Thymus (tissue), 11 donors: Measurements from ENCODE around the gene NOS3. TPM values are rescaled to one million over a fixed set of nuclear protein-coding genes. Genes with fewer than 3 reads are reported as not detected.

Source experiments
- DNase-seq, 9 donors: peaks; one replicate each; pipeline ENCODE4 v3.0.0-alpha.2; 2013; ENCODE audit warnings: low spot score in 9 of 9, low read depth in 6 of 9, missing footprints in 1 of 9
- H3K27ac ChIP-seq, 2 donors: one replicate each; pipeline ENCODE4 v1.5.1; 2013; ENCODE audit warnings: control low read depth in 1 of 2, low read depth in 1 of 2, low read length in 1 of 2, mild to moderate bottlenecking in 1 of 2, moderate library complexity in 1 of 2
- H3K27me3 ChIP-seq, 2 donors: one replicate each; pipeline ENCODE4 v1.5.1; 2013; ENCODE audit warnings: low read length in 1 of 2; ENCODE audit not compliant: control insufficient read depth in 2 of 2, insufficient read depth in 1 of 2
- H3K36me3 ChIP-seq, 2 donors: one replicate each; pipeline ENCODE4 v1.5.1; 2013; ENCODE audit warnings: low read length in 1 of 2, mild to moderate bottlenecking in 1 of 2, moderate library complexity in 1 of 2; ENCODE audit not compliant: control insufficient read depth in 2 of 2, insufficient read depth in 2 of 2
- H3K4me1 ChIP-seq, 2 donors: one replicate each; pipeline ENCODE4 v1.5.1; 2013; ENCODE audit warnings: low read length in 2 of 2; ENCODE audit not compliant: control insufficient read depth in 2 of 2, insufficient read depth in 2 of 2
- H3K4me3 ChIP-seq, 2 donors: one replicate each; pipeline ENCODE4 v1.5.1; 2013; ENCODE audit warnings: low read length in 2 of 2, control low read depth in 1 of 2, mild to moderate bottlenecking in 1 of 2
- H3K9me3 ChIP-seq, 2 donors: one replicate each; pipeline ENCODE4 v1.5.1; 2013; ENCODE audit warnings: low read length in 1 of 2, mild to moderate bottlenecking in 1 of 2; ENCODE audit not compliant: control insufficient read depth in 2 of 2, insufficient read depth in 1 of 2
- WGBS: extraction: QIAGEN DNeasy Blood & Tissue Kit; methylation state at CpG from one replicate; pipeline ENCODE4 v1.1.7; 2013; 5-methylcytosine and 5-hydroxymethylcytosine counted together
- polyA plus RNA-seq: library from polyadenylated mRNA; stranded (reverse); fragments of 200-250 nt; gene quantifications from one replicate; pipeline ENCODE4 v1.2.3, GENCODE V29; 2013
- total RNA-seq: library from RNA; stranded (reverse); fragments of 120-200 nt; gene quantifications from one replicate; pipeline ENCODE4 v1.2.4, GENCODE V29; 2013
- donor health status: healthy.

NOS3 gene
- total and polyA plus RNA-seq, 2 donors: 1.5 to 3.0 TPM

DNA sequence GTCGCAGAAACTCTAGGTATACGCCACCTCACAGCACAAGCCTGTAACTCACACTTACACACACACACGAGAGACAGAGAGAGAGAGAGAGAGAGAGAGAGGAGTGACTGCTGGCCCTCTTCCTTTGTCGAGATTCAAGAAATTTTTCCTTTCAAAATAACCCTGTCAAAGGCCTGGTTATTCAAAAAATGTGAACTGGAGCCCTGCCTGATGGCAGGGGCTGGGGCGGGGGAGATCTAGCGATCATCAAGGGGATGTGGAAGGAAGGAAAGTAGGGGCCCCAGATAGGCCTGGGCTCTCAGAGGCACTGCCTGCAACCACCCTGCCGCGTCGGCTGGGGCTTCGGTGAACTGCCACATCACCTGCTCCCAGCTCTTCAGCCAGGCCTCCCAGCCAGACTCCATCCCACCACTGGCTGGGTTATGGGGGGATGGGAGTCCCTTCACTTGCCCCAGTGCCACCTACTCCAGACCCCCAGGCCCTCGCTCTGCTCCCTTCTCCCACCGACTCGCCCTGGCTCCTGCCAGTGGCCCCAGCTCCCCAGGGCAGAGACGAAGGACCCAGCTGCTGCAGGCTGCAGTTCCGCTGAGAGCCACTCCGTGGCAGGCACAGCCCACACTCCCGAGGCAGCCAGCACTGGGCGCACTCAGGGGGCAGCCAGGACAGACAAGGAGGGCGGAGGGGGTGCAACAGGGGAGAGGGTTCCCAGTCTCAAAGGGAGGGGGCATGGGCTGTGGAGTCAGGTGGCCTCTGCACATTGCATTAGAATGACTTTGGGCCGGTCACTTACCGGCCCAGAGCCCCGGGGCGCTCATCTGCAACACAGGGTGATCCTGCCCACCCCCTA is 28.0 kb upstream of the NOS3 start:
- 30% methylated on average over 23 of the region's 23 CpGs for WGBS
- H3K4me1 ChIP-seq: peaks cover 0 to 19% of the 10 kb centered on the region in 2 donors
- no peak overlapping the region for H3K4me3 ChIP-seq
- H3K27me3 ChIP-seq: peaks cover 20 to 78% of the 10 kb centered on the region in 2 donors
- no peak overlapping the region for H3K27ac ChIP-seq
- H3K9me3 ChIP-seq: no peaks in the 10 kb centered on the region
- H3K36me3 ChIP-seq: no peaks in the 10 kb centered on the region
- peak in 3 of 9 donors; percentile 59 to 63 (median 61) for DNase-seq

DNA sequence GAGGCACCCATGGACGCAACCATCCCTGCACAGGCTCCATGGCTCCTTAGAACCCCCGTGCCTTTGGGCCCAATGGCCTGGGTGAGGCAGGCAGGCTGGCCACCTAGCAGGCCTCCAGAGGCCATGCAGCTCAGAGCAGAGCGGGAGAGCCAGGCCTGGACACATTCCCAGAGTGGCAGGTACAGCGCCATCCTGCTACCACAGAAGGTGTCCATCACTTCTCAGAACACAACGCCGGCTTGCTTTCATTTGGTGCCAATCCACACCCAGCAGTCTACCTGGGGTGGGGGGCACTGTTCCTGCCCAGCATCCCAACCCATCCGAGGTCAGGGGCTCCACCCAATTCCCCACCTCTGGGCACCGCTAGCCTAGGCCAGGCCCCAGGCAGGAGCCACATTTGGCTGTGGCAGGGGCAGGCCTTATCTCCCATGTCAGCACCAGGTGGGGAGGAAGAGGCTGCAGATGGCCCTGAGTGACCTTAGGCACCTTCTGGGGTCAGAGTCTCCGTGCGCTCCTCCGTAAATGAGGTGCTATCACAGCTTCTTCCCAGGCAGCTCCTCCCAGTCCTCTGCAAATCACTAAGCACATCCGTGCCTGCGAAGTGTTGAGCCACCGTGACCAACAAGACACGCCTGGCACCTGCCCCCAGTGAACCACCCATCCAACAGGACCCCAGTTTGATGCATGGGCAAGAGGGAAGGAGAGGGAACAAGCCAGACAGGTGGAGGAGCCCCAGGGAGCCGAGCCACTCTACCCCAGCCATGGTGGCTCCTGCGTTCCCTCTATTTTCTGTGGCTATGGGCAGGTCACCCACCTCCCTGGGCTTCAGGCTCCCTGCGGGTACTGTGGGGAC is 26.9 kb upstream of the NOS3 start:
- Histone ChIP-seq H3K27ac (no peak overlapping the region), H3K4me1 (peaks cover 0 to 22% of the 10 kb centered on the region in 2 donors), H3K4me3 (no peak overlapping the region), H3K9me3 (no peaks in the 10 kb centered on the region), H3K36me3 (no peaks in the 10 kb centered on the region), H3K27me3 (peaks cover 10 to 79% of the 10 kb centered on the region in 2 donors)
- DNase-seq: no peak
- WGBS: 83% methylated on average over 18 of the region's 18 CpGs

DNA sequence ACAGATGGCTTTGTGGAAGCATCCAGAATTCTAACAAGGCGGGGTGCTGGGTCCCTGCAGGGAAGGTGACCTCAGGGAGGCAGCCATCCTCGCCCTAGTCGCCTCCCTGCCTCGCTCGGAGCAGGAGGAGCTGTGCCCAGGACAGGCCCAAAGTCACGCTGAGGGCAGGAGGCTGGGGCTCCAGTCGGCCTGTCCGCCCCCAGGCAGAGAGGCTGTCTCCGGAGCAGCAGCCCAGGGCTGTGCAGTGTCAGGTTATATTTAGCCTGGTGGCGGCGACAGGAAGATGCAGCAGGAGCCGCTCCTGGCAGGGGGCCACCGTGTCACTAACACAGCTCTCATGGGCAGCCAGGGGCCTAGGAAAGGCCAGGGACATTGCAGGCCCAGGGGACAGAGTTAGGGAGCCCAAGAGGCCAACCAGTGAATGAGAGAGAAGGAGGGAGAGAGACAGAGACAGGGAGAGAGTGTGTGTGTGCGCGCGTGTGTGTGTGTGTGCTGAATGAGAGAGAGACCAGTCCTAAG is 26.2 kb upstream of the NOS3 start:
- WGBS: 47% methylated on average over 16 of the region's 16 CpGs
- no peak overlapping the region for H3K4me3 ChIP-seq
- DNase-seq: no peak
- H3K9me3 ChIP-seq: no peaks in the 10 kb centered on the region
- H3K27ac ChIP-seq: no peak overlapping the region
- H3K4me1 ChIP-seq: peaks cover 0 to 22% of the 10 kb centered on the region in 2 donors
- no peaks in the 10 kb centered on the region for H3K36me3 ChIP-seq
- peaks cover 4 to 79% of the 10 kb centered on the region in 2 donors for H3K27me3 ChIP-seq

DNA sequence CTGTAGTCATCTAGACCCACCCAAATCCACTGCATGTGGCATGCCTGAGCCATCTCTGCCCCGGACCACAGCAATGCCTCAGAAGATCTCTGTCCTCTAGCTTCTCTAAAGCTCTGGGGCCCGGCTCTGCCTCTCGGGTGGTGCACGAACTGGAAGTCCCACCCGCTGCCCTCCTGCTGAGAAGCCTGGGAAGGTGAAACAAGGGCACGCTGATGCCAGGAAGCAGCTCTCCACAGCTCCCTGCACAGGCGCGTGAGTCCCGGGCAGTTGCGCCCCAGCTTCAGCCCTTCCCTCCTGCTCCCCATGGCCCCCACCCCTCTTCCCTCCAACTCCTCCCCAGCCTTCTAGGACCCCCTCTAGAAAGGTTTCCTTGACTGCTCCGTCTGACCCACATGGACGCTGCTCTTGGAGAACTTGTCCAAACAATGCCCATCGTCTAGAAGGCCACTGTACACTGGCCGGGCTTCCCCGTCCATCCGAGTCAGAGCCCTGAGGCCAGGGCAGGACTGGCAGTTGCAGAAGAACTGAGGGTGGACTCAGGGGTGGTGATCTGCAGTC is 25.5 kb upstream of the NOS3 start:
- Histone ChIP-seq H3K36me3 (no peaks in the 10 kb centered on the region), H3K27ac (no peak overlapping the region), H3K4me1 (peaks cover 0 to 21% of the 10 kb centered on the region in 2 donors), H3K9me3 (no peaks in the 10 kb centered on the region), H3K4me3 (no peak overlapping the region), H3K27me3 (peaks cover 4 to 80% of the 10 kb centered on the region in 2 donors)
- no peak for DNase-seq
- 91% methylated on average over 16 of the region's 16 CpGs for WGBS

DNA sequence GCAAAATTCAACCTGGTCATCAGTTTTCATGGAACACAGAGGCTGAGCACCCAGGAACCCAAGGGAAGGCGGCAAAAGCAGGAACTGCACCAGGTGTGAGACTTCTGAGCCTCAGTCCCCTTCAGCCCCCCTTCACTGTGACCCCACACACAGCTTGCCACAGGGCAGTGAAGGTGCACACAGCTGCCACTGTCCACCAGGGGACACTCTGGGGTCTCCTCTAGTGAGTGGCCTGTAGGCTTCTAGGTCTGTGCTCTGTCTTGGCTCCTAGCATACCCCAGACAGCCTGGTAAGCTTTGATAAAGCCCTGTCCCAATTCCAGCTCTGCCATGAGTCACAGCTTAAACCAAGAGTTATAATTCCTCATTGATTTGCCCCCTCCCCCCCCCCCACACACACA is 24.8 kb upstream of the NOS3 start:
- H3K27ac ChIP-seq: no peak overlapping the region
- H3K4me1 ChIP-seq: peaks cover 0 to 26% of the 10 kb centered on the region in 2 donors
- no peaks in the 10 kb centered on the region for H3K9me3 ChIP-seq
- H3K36me3 ChIP-seq: no peaks in the 10 kb centered on the region
- no peak overlapping the region for H3K4me3 ChIP-seq
- no peak for DNase-seq
- WGBS: 82% methylated on average over 1 of the region's 1 CpG
- peaks cover 2 to 82% of the 10 kb centered on the region in 2 donors for H3K27me3 ChIP-seq

DNA sequence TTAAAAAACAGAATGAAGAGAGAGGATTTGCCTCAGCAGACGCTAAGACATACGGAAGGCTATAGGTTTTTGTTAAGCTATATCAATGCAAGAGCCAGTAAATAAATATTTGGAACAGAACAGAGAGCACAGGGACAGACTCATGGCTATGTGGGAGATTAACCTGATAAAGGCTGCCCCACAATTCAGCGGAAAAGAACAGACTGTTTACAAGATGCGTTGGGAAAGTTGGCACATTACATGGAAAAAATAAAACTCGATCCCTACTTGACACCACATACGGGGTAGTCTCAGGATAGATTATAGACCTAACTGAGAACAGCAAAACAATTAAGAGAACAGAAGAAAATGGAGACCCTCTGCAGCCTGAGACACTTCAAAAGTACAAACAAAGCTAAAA is 23.5 kb upstream of the NOS3 start:
- WGBS: 94% methylated on average over 6 of the region's 6 CpGs
- DNase-seq: no peak
- Histone ChIP-seq H3K27ac (no peak overlapping the region), H3K4me1 (peaks cover 0 to 32% of the 10 kb centered on the region in 2 donors), H3K36me3 (no peaks in the 10 kb centered on the region), H3K27me3 (peaks cover 2 to 74% of the 10 kb centered on the region in 2 donors), H3K9me3 (no peaks in the 10 kb centered on the region), H3K4me3 (no peak overlapping the region)

DNA sequence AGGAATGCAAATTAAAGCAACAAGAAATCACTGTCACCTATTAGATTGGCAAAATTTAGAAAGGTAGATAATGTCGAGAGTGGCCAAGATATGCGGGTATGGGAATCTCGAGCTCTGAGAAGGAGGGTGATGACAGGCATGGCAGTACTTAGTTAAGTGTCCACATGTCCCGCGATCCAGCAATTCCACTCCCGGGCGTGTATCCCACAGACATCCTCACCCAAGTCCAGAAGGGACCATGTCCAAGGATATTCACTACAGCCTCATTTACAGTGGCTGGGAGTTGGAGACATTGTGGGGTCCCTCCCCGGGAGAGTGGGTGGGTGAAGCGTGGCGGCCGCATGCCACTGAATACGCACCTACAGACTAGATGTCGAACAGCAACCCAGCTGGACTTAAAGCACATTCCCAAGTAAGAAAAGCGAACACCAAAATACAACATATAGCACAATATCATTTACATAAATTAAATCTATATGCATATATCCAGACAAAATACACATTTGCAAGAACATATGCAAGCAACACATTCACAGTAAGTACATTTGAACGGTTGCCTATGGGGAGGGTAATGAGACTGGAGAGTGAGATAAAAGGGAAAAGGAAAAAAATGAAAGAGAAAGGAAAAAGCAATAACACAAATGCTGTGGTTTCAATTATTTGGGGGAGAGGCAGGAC is 22.6 kb upstream of the NOS3 start:
- Histone ChIP-seq H3K4me3 (no peak overlapping the region), H3K4me1 (peaks cover 0 to 27% of the 10 kb centered on the region in 2 donors), H3K27ac (no peak overlapping the region), H3K27me3 (peaks cover 2 to 70% of the 10 kb centered on the region in 2 donors), H3K9me3 (no peaks in the 10 kb centered on the region), H3K36me3 (no peaks in the 10 kb centered on the region)
- WGBS: 91% methylated on average over 15 of the region's 15 CpGs
- no peak for DNase-seq

DNA sequence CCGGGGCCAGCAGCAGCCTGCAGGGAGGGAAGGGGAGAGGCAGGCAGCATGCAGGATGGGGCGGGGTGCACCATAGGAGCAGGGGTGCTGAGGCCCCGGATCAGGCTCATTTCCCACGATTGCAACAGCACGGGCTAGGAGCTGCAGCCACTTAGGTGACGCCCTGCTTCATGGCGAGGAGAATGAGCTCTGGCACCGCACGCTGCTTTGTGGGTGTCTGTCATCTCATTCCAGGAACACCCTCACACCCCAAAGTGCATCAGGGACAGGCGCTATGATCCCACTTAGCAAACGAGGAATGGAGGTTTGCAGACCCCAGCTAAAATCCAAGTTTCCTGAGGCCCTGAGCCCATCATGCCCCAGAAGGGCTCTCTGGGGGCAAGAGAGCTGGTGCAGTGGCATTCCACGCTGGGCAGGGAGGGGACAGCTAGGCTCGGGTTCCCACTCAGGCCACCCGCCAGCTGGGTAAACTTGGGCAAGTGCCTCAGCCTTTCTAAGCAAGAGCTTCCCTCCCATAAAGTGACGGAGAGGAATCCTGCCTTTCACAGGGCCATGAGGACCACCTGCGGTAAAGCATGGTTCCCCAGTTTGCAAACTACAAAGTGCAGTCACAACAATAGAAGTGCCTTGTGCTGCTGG is 22.0 kb upstream of the NOS3 start:
- 70% methylated on average over 16 of the region's 16 CpGs for WGBS
- no peaks in the 10 kb centered on the region for H3K36me3 ChIP-seq
- no peak for DNase-seq

More for the DNA sequence above, 22.0 kb upstream of the NOS3 start:
- no peak overlapping the region for H3K4me3 ChIP-seq
- H3K9me3 ChIP-seq: no peaks in the 10 kb centered on the region
- H3K27ac ChIP-seq: no peak overlapping the region
- peaks cover 3 to 34% of the 10 kb centered on the region in 2 donors for H3K4me1 ChIP-seq
- peaks cover 2 to 70% of the 10 kb centered on the region in 2 donors for H3K27me3 ChIP-seq
